Hematopoietic multipotent progenitor cell treated with erythropoietin and hydrocortisone succinate and interleukin-3 and kit ligand, for 6 days (in vitro differentiated cells): ENCODE results near the gene TXNDC11.
"Not testable (repeated sequence)": the region's sequence is repeated elsewhere in the genome, so short reads cannot be mapped to it uniquely, and the experiment has no call there.

ENCODE experiments used
- DNase-seq: peaks from one replicate; pipeline ENCODE4 v3.0.0-alpha.2; 2015

The TXNDC11 gene

GRCh38 chr16:11742536-11743307, at the start of gene TXNDC11:
Gene TXNDC11, minus strand, starts transcription at chr16:11742857. Its CDS starts 127 bp downstream, at chr16:11742730.
- DNase-seq = peak; percentile 98

GRCh38 chr16:11791144-11791828, 48.6 kb upstream of the TXNDC11 start:
- no peak for DNase-seq

- no peak for DNase-seq
Observed at GRCh38 chr16:11788914-11789313, 46.3 kb upstream of the TXNDC11 start.

GRCh38 chr16:11784980-11785599, 42.4 kb upstream of the TXNDC11 start:
- not testable (repeated sequence) for DNase-seq

- not testable (repeated sequence) for DNase-seq
Observed at GRCh38 chr16:11784381-11784780, 41.7 kb upstream of the TXNDC11 start.

- DNase-seq = no peak
Observed at GRCh38 chr16:11784038-11784369, 41.3 kb upstream of the TXNDC11 start.

GRCh38 chr16:11783319-11784037, 40.8 kb upstream of the TXNDC11 start:
- DNase-seq = peak; percentile 40

- no peak for DNase-seq
Observed at GRCh38 chr16:11781773-11782172, 39.1 kb upstream of the TXNDC11 start.

GRCh38 chr16:11780991-11781680, 38.5 kb upstream of the TXNDC11 start:
- peak; percentile 30 for DNase-seq

- DNase-seq = no peak
Observed at GRCh38 chr16:11779074-11779473, 36.4 kb upstream of the TXNDC11 start.

- DNase-seq = no peak
Observed at GRCh38 chr16:11774065-11774626, 31.5 kb upstream of the TXNDC11 start.

- peak; percentile 51 for DNase-seq
Observed at GRCh38 chr16:11768849-11769248, 26.2 kb upstream of the TXNDC11 start.

GRCh38 chr16:11762431-11762830, 19.8 kb upstream of the TXNDC11 start:
- no peak for DNase-seq

GRCh38 chr16:11759997-11760396, 17.3 kb upstream of the TXNDC11 start:
- DNase-seq = no peak

GRCh38 chr16:11759163-11759834, 16.6 kb upstream of the TXNDC11 start:
- no peak for DNase-seq

- no peak for DNase-seq
Observed at GRCh38 chr16:11757671-11758545, 15.3 kb upstream of the TXNDC11 start.

- DNase-seq = no peak
Observed at GRCh38 chr16:11756248-11756647, 13.6 kb upstream of the TXNDC11 start.

- DNase-seq = no peak
Observed at GRCh38 chr16:11755022-11755760, 12.5 kb upstream of the TXNDC11 start.

GRCh38 chr16:11752856-11753255, 10.2 kb upstream of the TXNDC11 start:
- no peak for DNase-seq

GRCh38 chr16:11750056-11750455, 7.4 kb upstream of the TXNDC11 start:
- no peak for DNase-seq
